K562 (cell line): ENCODE results near the gene OGFR. TPM values are rescaled to one million over a fixed set of nuclear protein-coding genes. Genes with fewer than 3 reads are reported as not detected.

Experiments
- BRD4 ChIP-seq: fragments of 200-600 bp; sonication (generic); IDR thresholded peaks from 2 replicates; pipeline ENCODE4 v1.6.1; 2017; ENCODE audit warnings: inconsistent platforms
- CBFB ChIP-seq: sonication (generic); formaldehyde crosslinking; IDR thresholded peaks from 2 replicates; pipeline ENCODE4 v1.4.0; 2020; ENCODE audit warnings: mild to moderate bottlenecking, missing genetic modification reagents
- CBX3 ChIP-seq, 2 experiments: IDR thresholded peaks; 1 replicate in 1 of 2; 2 replicates in 1 of 2; pipeline ENCODE4 v1.6.1; 2012; ENCODE audit warnings: inconsistent platforms in 2 of 2, low read length in 2 of 2, borderline replicate concordance in 1 of 2, control low read depth in 1 of 2
- CHD1 ChIP-seq: fragments of 200-600 bp; sonication (generic); IDR thresholded peaks from one replicate; pipeline ENCODE4 v1.6.1; 2012; ENCODE audit warnings: mild to moderate bottlenecking, moderate library complexity, low read length, inconsistent platforms
- CTBP1 ChIP-seq: fragments of 450-650 bp; IDR thresholded peaks from 2 replicates; pipeline ENCODE4 v1.6.1; 2016; ENCODE audit warnings: borderline replicate concordance
- CUX1 ChIP-seq: fragments of 200-800 bp; sonication (Bioruptor generic); IDR thresholded peaks from 2 replicates; pipeline ENCODE4 v1.6.1; 2016; ENCODE audit warnings: missing genetic modification characterization, missing compliant biosample characterization
- CXXC5 ChIP-seq: fragments of 250-450 bp; sonication (Bioruptor Pico); IDR thresholded peaks from 2 replicates; pipeline ENCODE4 v1.8.0; 2022; ENCODE audit warnings: inconsistent platforms, mild to moderate bottlenecking, moderate library complexity
- EGR1 ChIP-seq: fragments of 450-650 bp; conservative IDR thresholded peaks from 2 replicates; pipeline ENCODE4 v1.6.1; 2017; ENCODE audit warnings: mild to moderate bottlenecking
- FOXP1 ChIP-seq: sonication (generic); formaldehyde crosslinking; IDR thresholded peaks from 2 replicates; pipeline ENCODE4 v1.8.0; 2022; ENCODE audit warnings: mild to moderate bottlenecking, missing genetic modification reagents
- NCOA6 ChIP-seq: fragments of 450-650 bp; IDR thresholded peaks from 2 replicates; pipeline ENCODE4 v1.6.1; 2017; ENCODE audit warnings: mild to moderate bottlenecking
- NKRF ChIP-seq: fragments of 450-650 bp; IDR thresholded peaks from 2 replicates; pipeline ENCODE4 v1.6.1; 2016; ENCODE audit warnings: borderline replicate concordance
- NUFIP1 ChIP-seq: fragments of 450-650 bp; IDR thresholded peaks from 2 replicates; pipeline ENCODE4 v1.6.1; 2018; ENCODE audit not compliant: partially characterized antibody
- PHF20 ChIP-seq: fragments of 450-650 bp; IDR thresholded peaks from 2 replicates; pipeline ENCODE4 v1.6.1; 2018; ENCODE audit not compliant: partially characterized antibody
- PPARD ChIP-seq: fragments of 250-450 bp; sonication (Bioruptor Pico); IDR thresholded peaks from 2 replicates; pipeline ENCODE4 v1.8.0; 2022; ENCODE audit warnings: inconsistent platforms, mild to moderate bottlenecking, moderate library complexity
- SRSF3 ChIP-seq: fragments of 200-400 bp; formaldehyde crosslinking; IDR thresholded peaks from 2 replicates; pipeline ENCODE4 v1.6.1; 2016; ENCODE audit warnings: mild to moderate bottlenecking, low read length, moderate library complexity; ENCODE audit not compliant: insufficient read depth
- TEAD1 ChIP-seq, 2 experiments: fragments of 450-650 bp in 1 of 2; sonication (generic) in 1 of 2; formaldehyde crosslinking; IDR thresholded peaks; 2 replicates each; pipeline versions ENCODE4 v1.4.0 to v1.8.0; 2020 to 2022; ENCODE audit warnings: mild to moderate bottlenecking in 2 of 2, missing genetic modification reagents in 1 of 2
- XRCC5 ChIP-seq: fragments of 200-400 bp; formaldehyde crosslinking; IDR thresholded peaks from 2 replicates; pipeline ENCODE4 v1.6.1; 2017; ENCODE audit warnings: low read depth, mild to moderate bottlenecking, low read length
- ZKSCAN8 ChIP-seq: fragments of 200-800 bp; sonication (Bioruptor generic); IDR thresholded peaks from 2 replicates; pipeline ENCODE4 v1.6.1; 2016; ENCODE audit warnings: missing genetic modification characterization, missing compliant biosample characterization
- ZNF311 ChIP-seq: fragments of 250-450 bp; sonication (Bioruptor Pico); IDR thresholded peaks from 2 replicates; pipeline ENCODE4 v1.4.0; 2020; ENCODE audit warnings: mild to moderate bottlenecking, moderate library complexity
- ZNF41 ChIP-seq: fragments of 250-450 bp; sonication (Bioruptor Pico); conservative IDR thresholded peaks from 2 replicates; pipeline ENCODE4 v1.4.0; 2020; ENCODE audit warnings: mild to moderate bottlenecking
- ZNF449 ChIP-seq: fragments of 250-450 bp; sonication (Bioruptor Pico); IDR thresholded peaks from 2 replicates; pipeline ENCODE4 v1.8.0; 2022; ENCODE audit warnings: moderate library complexity, mild to moderate bottlenecking, inconsistent platforms
- polyA plus RNA-seq, 8 experiments: library from polyadenylated mRNA; depleted of rRNA in 4 of 8; stranded (reverse) in 5 of 8; unstranded in 3 of 8; fragments of >200 nt; fragmentation: Nextera tagmentation in 2 of 8; fragmentation: Illumina TruSeq in 1 of 8; extraction: Ambion mirVana in 2 of 8; extraction: Trizol in 1 of 8; gene quantifications; 2 replicates each; pipeline versions ENCODE4 v1.2.1 to v1.2.3, GENCODE V29; 2011 to 2014; ENCODE audit warnings: inconsistent platforms in 1 of 8, missing spikeins in 1 of 8
- total RNA-seq, 7 experiments: library from RNA; depleted of rRNA in 6 of 7; stranded (reverse); fragments of >200 nt in 6 of 7; fragmentation: Illumina TruSeq in 2 of 7; extraction: Trizol in 2 of 7; gene quantifications; 2 replicates each; pipeline versions ENCODE4 v1.2.1 to v1.2.3, GENCODE V29; 2011 to 2021; ENCODE audit warnings: low replicate concordance in 1 of 7

OGFR gene
- total and polyA plus RNA-seq, 9 of the 15 experiments (the other 6 are each of a cell fraction or from before 2014, with no cell fraction given), result 0.39 to 56.3 (median 17.5) TPM

GRCh38 chr20:62838128-62838891, 33.7 kb downstream of the OGFR start (continued):
- peak; percentile 75 for TF ChIP-seq ZNF449 (CRISPR knock-in tag)
- TF ChIP-seq CTBP1, result no peak
- TF ChIP-seq CBFB (CRISPR knock-in tag), result no peak
- no peak for TF ChIP-seq CUX1
- TF ChIP-seq NKRF, result no peak
- TF ChIP-seq CXXC5, result no peak; the same call in 1 of the 2 replicates
- TF ChIP-seq EGR1, result no peak
- no peak for TF ChIP-seq CBX3 (IDR thresholded peaks at IDR 0.05; ENCODE audit: borderline replicate concordance in 1 of 2, low read length in 2 of 2)
- TF ChIP-seq NCOA6, result no peak
- no peak for TF ChIP-seq PHF20
- TF ChIP-seq FOXP1, result no peak
- TF ChIP-seq XRCC5, result no peak
- TF ChIP-seq CHD1, result no peak
- TF ChIP-seq ZNF41 (CRISPR knock-in tag), result 0 out of 2 replicates have a peak, but pooled peaks have one; percentile 7
- TF ChIP-seq TEAD1 (CRISPR knock-in tag; IDR thresholded peaks at IDR 0.05), result 0 out of 4 replicates have a peak, but pooled peaks of 1 of the 2 experiments have one; percentile 49
- no peak for TF ChIP-seq ZKSCAN8 (CRISPR knock-in tag)
- no peak for TF ChIP-seq ZNF311 (CRISPR knock-in tag)
- no peak for TF ChIP-seq PPARD
- TF ChIP-seq NUFIP1, result no peak
- TF ChIP-seq BRD4, result no peak
- no peak for TF ChIP-seq SRSF3
